Neural cell (in vitro differentiated cells): Measurements from ENCODE around the gene PERCC1. TPM values are rescaled to one million over a fixed set of nuclear protein-coding genes. Genes with fewer than 3 reads are reported as not detected.

Source experiments
- H2AFZ ChIP-seq: fragments of 200-600, 300-800 bp; sonication (generic), shearing (Covaris generic); 2 replicates; pipeline ENCODE4 v1.6.0; 2014; ENCODE audit warnings: low read depth, mild to moderate bottlenecking, antibody characterized with exemption, low read length, moderate library complexity
- H3F3A ChIP-seq: fragments of 200-600 bp; shearing (Covaris generic); 2 replicates; pipeline ENCODE4 v1.6.1; 2016; ENCODE audit warnings: mild to moderate bottlenecking, moderate library complexity, mixed read lengths, antibody characterized with exemption, low read length; ENCODE audit not compliant: insufficient read depth, poor library complexity, severe bottlenecking
- H3K27ac ChIP-seq: fragments of 200-600, 300-800 bp; sonication (generic), shearing (Covaris generic); 2 replicates; pipeline ENCODE4 v1.5.1; 2014; ENCODE audit warnings: mild to moderate bottlenecking, low read length, moderate library complexity
- H3K27me3 ChIP-seq: fragments of 300-800, 200-600 bp; sonication (generic), shearing (Covaris generic); 2 replicates; pipeline ENCODE4 v1.6.0; 2014; ENCODE audit warnings: mild to moderate bottlenecking, low read depth, low read length, moderate library complexity; ENCODE audit not compliant: insufficient read depth
- H3K36me3 ChIP-seq: fragments of 300-800, 200-600 bp; sonication (generic), shearing (Covaris generic); 2 replicates; pipeline ENCODE4 v1.5.1; 2014; ENCODE audit warnings: mild to moderate bottlenecking, antibody characterized with exemption, low read length, moderate library complexity; ENCODE audit not compliant: insufficient read depth
- H3K4me2 ChIP-seq: fragments of 300-800, 200-600 bp; sonication (generic), shearing (Covaris generic); 2 replicates; pipeline ENCODE4 v1.6.0; 2014; ENCODE audit warnings: mild to moderate bottlenecking, low read length
- H3K4me3 ChIP-seq: fragments of 300-800, 200-600 bp; sonication (generic), shearing (Covaris generic); 2 replicates; pipeline ENCODE4 v1.5.1; 2014; ENCODE audit warnings: mild to moderate bottlenecking, low read length, moderate library complexity
- H3K79me2 ChIP-seq: fragments of 200-600 bp; shearing (Covaris generic); replicated peaks from 2 replicates; pipeline ENCODE4 v1.6.0; 2014; ENCODE audit warnings: mild to moderate bottlenecking, low read length, moderate library complexity; ENCODE audit not compliant: insufficient read depth
- H3K9ac ChIP-seq: fragments of 300-800, 200-600 bp; sonication (generic), shearing (Covaris generic); 2 replicates; pipeline ENCODE4 v1.6.1; 2016; ENCODE audit warnings: mild to moderate bottlenecking, low read length, mixed read lengths
- H3K9me2 ChIP-seq: fragments of 200-600 bp; shearing (Covaris generic); 2 replicates; pipeline ENCODE4 v1.6.1; 2016; ENCODE audit warnings: mild to moderate bottlenecking, low read length, mixed read lengths; ENCODE audit not compliant: insufficient read depth
- H3K9me3 ChIP-seq: fragments of 200-600, 300-800 bp; sonication (generic), shearing (Covaris generic); 2 replicates; pipeline ENCODE4 v1.6.1; 2016; ENCODE audit warnings: mild to moderate bottlenecking, mixed run types, low read length, moderate library complexity, mixed read lengths
- H4K20me1 ChIP-seq: fragments of 200-600 bp; shearing (Covaris generic); 2 replicates; pipeline ENCODE4 v1.6.1; 2016; ENCODE audit warnings: mild to moderate bottlenecking, mixed run types; ENCODE audit not compliant: insufficient read depth
- CTCF ChIP-seq: fragments of 450-650 bp; IDR thresholded peaks from 2 replicates; pipeline ENCODE4 v1.5.1; 2014; ENCODE audit warnings: antibody characterized with exemption, mild to moderate bottlenecking, moderate library complexity; ENCODE audit not compliant: poor library complexity, severe bottlenecking
- EP300 ChIP-seq: fragments of 450-650 bp; conservative IDR thresholded peaks from 2 replicates; pipeline ENCODE4 v1.6.1; 2014; ENCODE audit warnings: antibody characterized with exemption, mild to moderate bottlenecking, moderate library complexity; ENCODE audit not compliant: poor library complexity, severe bottlenecking
- EZH2 ChIP-seq: fragments of 200-600, 300-800 bp; shearing (Covaris generic), sonication (generic); IDR thresholded peaks from 2 replicates; pipeline ENCODE4 v1.6.1; 2014; ENCODE audit warnings: antibody characterized with exemption, low read length, borderline replicate concordance, mild to moderate bottlenecking; ENCODE audit not compliant: insufficient read depth, poor library complexity, severe bottlenecking
- MXI1 ChIP-seq: fragments of 450-650 bp; conservative IDR thresholded peaks from 2 replicates; pipeline ENCODE4 v1.6.1; 2014; ENCODE audit warnings: antibody characterized with exemption, mild to moderate bottlenecking; ENCODE audit not compliant: poor library complexity, severe bottlenecking
- POLR2AphosphoS5 ChIP-seq: IDR thresholded peaks from 2 replicates; pipeline ENCODE4 v1.6.1; 2012
- RAD21 ChIP-seq: fragments of 450-650 bp; conservative IDR thresholded peaks from 2 replicates; pipeline ENCODE4 v1.6.1; 2014; ENCODE audit warnings: antibody characterized with exemption, mild to moderate bottlenecking, moderate library complexity
- REST ChIP-seq: IDR thresholded peaks from 2 replicates; pipeline ENCODE4 v1.6.1; 2012; ENCODE audit warnings: borderline replicate concordance
- SMC3 ChIP-seq: fragments of 450-650 bp; conservative IDR thresholded peaks from 2 replicates; pipeline ENCODE4 v1.6.1; 2014; ENCODE audit warnings: antibody characterized with exemption, mild to moderate bottlenecking, moderate library complexity; ENCODE audit not compliant: poor library complexity
- TAF1 ChIP-seq: IDR thresholded peaks from 2 replicates; pipeline ENCODE4 v1.6.1; 2012; ENCODE audit warnings: low read depth
- polyA plus RNA-seq: library from polyadenylated mRNA; depleted of rRNA; stranded (reverse); fragments of >200 nt; gene quantifications from 2 replicates; pipeline ENCODE4 v1.2.3, GENCODE V29; 2014

PERCC1 gene
- polyA plus RNA-seq, 1 donor from 2014 or later: not detected

- no peaks in the 10 kb centered on the region for H3K9me2 ChIP-seq
- no peak overlapping the region for H3K4me3 ChIP-seq
- no peaks in the 10 kb centered on the region for H4K20me1 ChIP-seq
- no peak overlapping the region for H2AFZ ChIP-seq
- H3K4me2 ChIP-seq: no peak overlapping the region
- H3K27me3 ChIP-seq: no peaks in the 10 kb centered on the region
- TF ChIP-seq EP300: no peak
- no peaks in the 10 kb centered on the region for H3K79me2 ChIP-seq
- no peaks in the 10 kb centered on the region for H3K36me3 ChIP-seq
- no peak overlapping the region for H3K9ac ChIP-seq
- H3K27ac ChIP-seq: no peak overlapping the region
- no peaks in the 10 kb centered on the region for H3K9me3 ChIP-seq
- H3F3A ChIP-seq: no peaks in the 10 kb centered on the region
Observed at GRCh38 chr16:1464894-1465566, 34.2 kb downstream of the PERCC1 start.

- H3K4me3 ChIP-seq: no peak overlapping the region
- H2AFZ ChIP-seq: no peak overlapping the region
- H3K9me2 ChIP-seq: no peaks in the 10 kb centered on the region
- H3F3A ChIP-seq: no peaks in the 10 kb centered on the region
- no peaks in the 10 kb centered on the region for H3K9me3 ChIP-seq
- no peak overlapping the region for H3K4me2 ChIP-seq
- no peaks in the 10 kb centered on the region for H3K79me2 ChIP-seq
- TF ChIP-seq POLR2AphosphoS5: no peak
- no peak for TF ChIP-seq RAD21
- no peak for TF ChIP-seq SMC3
- no peak for TF ChIP-seq EZH2
- TF ChIP-seq EP300: no peak
- TF ChIP-seq REST: no peak
- TF ChIP-seq MXI1: no peak
- TF ChIP-seq TAF1: no peak
- no peak for TF ChIP-seq CTCF
- H3K36me3 ChIP-seq: no peaks in the 10 kb centered on the region
- H3K27ac ChIP-seq: no peak overlapping the region
- no peak overlapping the region for H3K9ac ChIP-seq
- H3K27me3 ChIP-seq: no peaks in the 10 kb centered on the region
- no peaks in the 10 kb centered on the region for H4K20me1 ChIP-seq
Observed at GRCh38 chr16:1465567-1465915, 34.7 kb downstream of the PERCC1 start.
